Measurements from ENCODE around the gene RRAS2.

DNA sequence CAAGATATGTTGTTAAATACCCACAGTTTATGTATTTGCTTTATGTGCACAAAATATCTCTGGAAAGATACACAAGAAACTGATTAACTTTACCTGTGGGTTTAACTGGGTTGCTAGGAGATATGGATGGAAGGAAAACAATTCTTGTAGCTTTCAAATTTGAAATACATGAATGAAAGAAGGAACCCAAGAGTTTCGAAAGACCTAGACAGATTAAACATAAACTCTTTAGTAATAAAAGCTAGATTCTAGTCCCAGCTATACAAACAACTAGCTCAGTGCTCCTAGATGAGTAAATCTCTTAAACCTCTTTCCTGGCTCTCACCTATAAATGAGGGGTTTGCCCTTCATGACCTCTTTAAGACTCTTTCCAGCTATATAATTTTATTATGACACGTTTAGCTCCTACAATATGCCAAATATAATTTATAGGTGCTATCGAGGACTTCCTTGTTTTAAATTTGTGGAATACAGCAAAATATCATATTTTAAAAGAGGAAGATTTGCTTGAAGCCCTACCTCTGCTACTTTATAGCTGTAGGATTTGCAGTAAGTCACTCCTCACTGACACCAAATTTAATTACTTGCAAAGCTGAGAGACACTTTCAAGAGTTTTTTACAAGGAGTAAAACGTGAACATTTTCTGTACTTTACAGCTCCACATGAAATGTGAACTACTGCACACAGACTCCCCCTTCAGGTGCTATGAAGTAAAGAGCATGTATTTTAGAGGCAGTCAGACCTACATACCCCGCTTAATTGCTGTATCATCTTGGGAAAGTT is 50.7 kb downstream of the RRAS2 start:
- TF ChIP-seq NFYA (IDR thresholded peaks at IDR 0.05; ENCODE audit: borderline replicate concordance, low read depth, low read length) (no peak), PKNOX1 (IDR thresholded peaks at IDR 0.05) (no peak), ASH2L (IDR thresholded peaks at IDR 0.05; ENCODE audit: borderline replicate concordance, low read depth) (no peak), STAT3 (IDR thresholded peaks at IDR 0.05; ENCODE audit: low read depth, low read length) (no peak), CTCF (IDR thresholded peaks at IDR 0.05 in 2 of 3, conservative IDR thresholded peaks at IDR 0.05 in 1 of 3; ENCODE audit: control insufficient read depth in 2 of 3, extremely low read depth in 1 of 3, insufficient read depth in 1 of 3, low read depth in 3 of 3, low read length in 3 of 3) (peak; percentile 62 to 67 (median 66))
- TF ChIP-seq, protein P1, sequence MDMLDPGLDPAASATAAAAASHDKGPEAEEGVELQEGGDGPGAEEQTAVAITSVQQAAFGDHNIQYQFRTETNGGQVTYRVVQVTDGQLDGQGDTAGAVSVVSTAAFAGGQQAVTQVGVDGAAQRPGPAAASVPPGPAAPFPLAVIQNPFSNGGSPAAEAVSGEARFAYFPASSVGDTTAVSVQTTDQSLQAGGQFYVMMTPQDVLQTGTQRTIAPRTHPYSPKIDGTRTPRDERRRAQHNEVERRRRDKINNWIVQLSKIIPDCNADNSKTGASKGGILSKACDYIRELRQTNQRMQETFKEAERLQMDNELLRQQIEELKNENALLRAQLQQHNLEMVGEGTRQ (IDR thresholded peaks at IDR 0.05; ENCODE audit: borderline replicate concordance, low read depth, low read length), result no peak
